Cardiac fibroblast (primary cell): ENCODE results near the gene ATP11A.
"Not testable (repeated sequence)": the region's sequence is repeated elsewhere in the genome, so short reads cannot be mapped to it uniquely, and the experiment has no call there.

ENCODE experiments used
- DNase-seq, 2 donors: peaks; one replicate each; pipeline versions ENCODE4 v3.0.0 to v3.0.0-alpha.2; 2010; ENCODE audit warnings: low read depth in 2 of 2
- H3K4me3 ChIP-seq, 2 donors: replicated peaks in 1 of 2; 1 replicate in 1 of 2; 2 replicates in 1 of 2; pipeline ENCODE4 v1.5.1; 2011; ENCODE audit warnings: low read depth in 2 of 2, low read length in 2 of 2, mild to moderate bottlenecking in 2 of 2, moderate library complexity in 1 of 2
- TF ChIP-seq, protein P1 (sequence below): IDR thresholded peaks from one replicate; pipeline ENCODE4 v1.5.1; 2011; ENCODE audit warnings: low read depth, mild to moderate bottlenecking, low read length, inconsistent platforms

ATP11A gene

DNA sequence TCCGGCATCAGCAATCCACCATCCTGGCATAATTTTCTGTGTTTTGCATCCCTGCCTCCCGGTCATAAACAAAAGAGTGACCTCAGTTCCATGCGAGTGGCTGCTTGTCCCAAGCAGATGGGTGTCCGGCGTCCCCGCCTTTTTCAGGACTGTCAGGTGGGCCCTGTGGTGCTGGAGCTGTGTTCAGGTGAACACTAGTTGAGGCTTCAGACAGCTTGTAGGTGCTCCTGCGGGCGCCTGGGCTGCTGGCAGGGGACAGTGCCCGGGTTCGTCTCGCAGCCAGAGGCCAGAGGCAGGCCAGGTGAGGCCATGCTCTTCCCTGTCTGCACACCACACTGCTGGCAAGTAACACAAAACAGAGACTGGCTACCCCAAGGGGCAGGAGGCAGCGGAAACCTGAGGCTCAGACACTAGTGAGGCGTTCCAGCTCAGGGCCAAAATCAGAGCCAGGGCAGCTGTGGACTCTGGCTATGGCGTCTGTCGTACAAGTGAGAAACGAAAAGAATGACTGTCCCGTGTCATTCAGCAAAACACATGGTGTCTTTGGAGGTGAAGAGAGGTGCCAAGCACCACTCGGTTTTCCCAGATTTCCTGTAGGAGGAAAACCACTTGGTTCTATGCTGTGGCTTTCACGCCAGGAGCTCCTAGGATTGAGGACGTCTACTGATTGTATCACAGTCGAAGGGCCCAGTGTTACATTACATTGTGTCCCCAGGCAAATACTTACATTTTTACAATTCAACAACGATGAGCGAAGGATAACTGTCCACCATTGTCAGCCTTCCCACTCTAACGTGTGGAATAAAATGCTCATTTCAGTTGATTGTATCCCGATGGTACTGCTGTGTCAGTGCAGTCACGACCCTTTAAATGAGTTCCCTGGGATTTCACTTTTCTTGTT lies 104.0 kb downstream of the ATP11A start:
- TF ChIP-seq, protein P1, sequence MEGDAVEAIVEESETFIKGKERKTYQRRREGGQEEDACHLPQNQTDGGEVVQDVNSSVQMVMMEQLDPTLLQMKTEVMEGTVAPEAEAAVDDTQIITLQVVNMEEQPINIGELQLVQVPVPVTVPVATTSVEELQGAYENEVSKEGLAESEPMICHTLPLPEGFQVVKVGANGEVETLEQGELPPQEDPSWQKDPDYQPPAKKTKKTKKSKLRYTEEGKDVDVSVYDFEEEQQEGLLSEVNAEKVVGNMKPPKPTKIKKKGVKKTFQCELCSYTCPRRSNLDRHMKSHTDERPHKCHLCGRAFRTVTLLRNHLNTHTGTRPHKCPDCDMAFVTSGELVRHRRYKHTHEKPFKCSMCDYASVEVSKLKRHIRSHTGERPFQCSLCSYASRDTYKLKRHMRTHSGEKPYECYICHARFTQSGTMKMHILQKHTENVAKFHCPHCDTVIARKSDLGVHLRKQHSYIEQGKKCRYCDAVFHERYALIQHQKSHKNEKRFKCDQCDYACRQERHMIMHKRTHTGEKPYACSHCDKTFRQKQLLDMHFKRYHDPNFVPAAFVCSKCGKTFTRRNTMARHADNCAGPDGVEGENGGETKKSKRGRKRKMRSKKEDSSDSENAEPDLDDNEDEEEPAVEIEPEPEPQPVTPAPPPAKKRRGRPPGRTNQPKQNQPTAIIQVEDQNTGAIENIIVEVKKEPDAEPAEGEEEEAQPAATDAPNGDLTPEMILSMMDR, result no peak

GRCh38 chr13:112795277-112795676 lies 105.4 kb downstream of the ATP11A start:
- TF ChIP-seq, protein P1, result no peak
- no peak overlapping the region for H3K4me3 ChIP-seq
- no peak for DNase-seq

More for the DNA sequence above, 104.0 kb downstream of the ATP11A start:
- no peak for DNase-seq
- H3K4me3 ChIP-seq, result no peak overlapping the region

- TF ChIP-seq, protein P1, result no peak
- no peak overlapping the region for H3K4me3 ChIP-seq
- DNase-seq, result no peak
These were observed 106.5 kb downstream of the ATP11A start for GRCh38 chr13:112796190-112796915.

GRCh38 chr13:112799394-112799793 lies 109.6 kb downstream of the ATP11A start:
- no peak for DNase-seq
- TF ChIP-seq, protein P1, result no peak
- H3K4me3 ChIP-seq, result no peak overlapping the region

- no peak for DNase-seq
- TF ChIP-seq, protein P1, result no peak
These were observed 110.2 kb downstream of the ATP11A start for GRCh38 chr13:112800057-112800456.

DNA sequence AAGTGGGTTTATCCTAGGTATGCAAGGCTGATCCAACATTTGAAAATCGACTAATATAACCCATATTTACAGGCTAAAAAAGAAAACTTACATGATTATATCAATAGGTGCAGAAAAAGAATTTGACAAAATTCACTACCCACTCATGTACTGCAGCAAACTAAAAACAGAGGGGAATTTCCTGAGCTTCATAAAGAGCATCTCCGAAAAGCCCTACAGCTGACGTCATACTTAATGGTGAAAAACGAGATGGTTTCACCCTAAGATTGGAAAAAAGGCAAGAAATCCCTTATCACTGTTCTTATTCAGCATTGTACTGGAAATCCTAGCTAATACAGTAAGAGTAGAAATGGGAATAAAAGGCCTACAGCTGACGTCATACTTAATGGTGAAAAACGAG lies 111.0 kb downstream of the ATP11A start:
- H3K4me3 ChIP-seq, DNase-seq: not testable (repeated sequence)

More at GRCh38 chr13:112800057-112800456, 110.2 kb downstream of the ATP11A start:
- no peak overlapping the region for H3K4me3 ChIP-seq

DNA sequence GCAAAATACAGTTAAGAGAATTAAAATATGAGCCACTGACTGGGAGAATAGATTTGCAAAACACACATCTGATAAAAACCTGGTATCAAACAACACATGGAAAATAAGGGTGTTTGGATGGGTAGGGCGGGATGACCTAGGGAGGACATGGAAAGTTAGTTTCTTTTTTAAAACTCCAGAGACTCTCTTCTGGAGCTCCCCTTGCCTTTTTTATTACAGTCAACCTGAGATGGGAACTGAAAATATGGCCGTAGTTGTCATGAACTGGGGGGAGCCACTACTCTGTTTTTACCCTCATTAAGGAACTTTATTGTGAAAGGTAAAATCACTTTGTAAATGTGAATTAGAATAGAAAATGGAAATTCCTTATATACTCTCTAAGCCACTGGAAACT lies 113.0 kb downstream of the ATP11A start:
- H3K4me3 ChIP-seq, result no peak overlapping the region
- TF ChIP-seq, protein P1, result no peak
- DNase-seq, result no peak
